DND-41 (cell line): ENCODE measurements around the gene AFF1.
A peak's percentile ranks its signal among the peaks of the same experiment; 100 is the strongest.
"Not testable (repeated sequence)": the region's sequence is repeated elsewhere in the genome, so short reads cannot be mapped to it uniquely, and the experiment has no call there.

Source experiments
- ATAC-seq: fragments of 200-7000 bp; cut with Tn5 transposase; 3 replicates; pipeline ENCODE4 v1.9.1; 2021; ENCODE audit warnings: low read depth; ENCODE audit not compliant: insufficient read depth
- DNase-seq: peaks from one replicate; pipeline ENCODE4 v3.0.0-alpha.2; 2020
- H2AFZ ChIP-seq: 2 replicates; pipeline ENCODE4 v1.6.0; 2012; ENCODE audit warnings: low read depth, low read length
- H3K27ac ChIP-seq: 2 replicates; pipeline ENCODE4 v1.5.1; 2012; ENCODE audit warnings: low read length, inconsistent platforms
- H3K27me3 ChIP-seq: fragments of 200-600 bp; sonication (generic); 2 replicates; pipeline ENCODE4 v1.6.0; 2012; ENCODE audit warnings: low read length, mild to moderate bottlenecking, inconsistent platforms; ENCODE audit not compliant: insufficient read depth, poor library complexity
- H3K36me3 ChIP-seq: 2 replicates; pipeline ENCODE4 v1.5.1; 2012; ENCODE audit warnings: low read length, inconsistent platforms; ENCODE audit not compliant: insufficient read depth
- H3K4me1 ChIP-seq: 2 replicates; pipeline ENCODE4 v1.5.1; 2012; ENCODE audit warnings: mild to moderate bottlenecking, low read length; ENCODE audit not compliant: insufficient read depth
- H3K4me2 ChIP-seq: 2 replicates; pipeline ENCODE4 v1.6.0; 2012; ENCODE audit warnings: mild to moderate bottlenecking, moderate library complexity, low read length, inconsistent platforms; ENCODE audit not compliant: insufficient read depth
- H3K4me3 ChIP-seq, 2 experiments: fragments of 200-600 bp in 1 of 2; shearing (Covaris generic) in 1 of 2; 2 replicates each; pipeline ENCODE4 v1.5.1; 2012 to 2016; ENCODE audit warnings: inconsistent platforms in 2 of 2, low read length in 2 of 2, mild to moderate bottlenecking in 2 of 2, low read depth in 1 of 2, moderate library complexity in 1 of 2
- H3K79me2 ChIP-seq: 2 replicates; pipeline ENCODE4 v1.6.0; 2012; ENCODE audit warnings: low read length, inconsistent platforms; ENCODE audit not compliant: insufficient read depth
- H3K9ac ChIP-seq: 2 replicates; pipeline ENCODE4 v1.6.0; 2012; ENCODE audit warnings: low read depth, mild to moderate bottlenecking, inconsistent platforms, low read length, moderate library complexity
- H3K9me3 ChIP-seq: 2 replicates; pipeline ENCODE4 v1.5.1; 2012; ENCODE audit warnings: low read length, moderate library complexity, mild to moderate bottlenecking, inconsistent platforms; ENCODE audit not compliant: insufficient read depth, severe bottlenecking
- H4K20me1 ChIP-seq: 2 replicates; pipeline ENCODE4 v1.6.0; 2012; ENCODE audit warnings: low read length; ENCODE audit not compliant: insufficient read depth
- EZH2 ChIP-seq: IDR thresholded peaks from 3 replicates; pipeline ENCODE4 v1.6.1; 2012; ENCODE audit warnings: borderline replicate concordance, low read depth, mild to moderate bottlenecking, moderate library complexity, low read length, inconsistent platforms; ENCODE audit not compliant: severe bottlenecking
- TF ChIP-seq, protein P1 (sequence below): IDR thresholded peaks from 2 replicates; pipeline ENCODE4 v1.5.1; 2012; ENCODE audit warnings: borderline replicate concordance, low read length, moderate library complexity, mild to moderate bottlenecking; ENCODE audit not compliant: poor library complexity, severe bottlenecking; ENCODE audit errors: extremely low read depth

AFF1 gene

DNA sequence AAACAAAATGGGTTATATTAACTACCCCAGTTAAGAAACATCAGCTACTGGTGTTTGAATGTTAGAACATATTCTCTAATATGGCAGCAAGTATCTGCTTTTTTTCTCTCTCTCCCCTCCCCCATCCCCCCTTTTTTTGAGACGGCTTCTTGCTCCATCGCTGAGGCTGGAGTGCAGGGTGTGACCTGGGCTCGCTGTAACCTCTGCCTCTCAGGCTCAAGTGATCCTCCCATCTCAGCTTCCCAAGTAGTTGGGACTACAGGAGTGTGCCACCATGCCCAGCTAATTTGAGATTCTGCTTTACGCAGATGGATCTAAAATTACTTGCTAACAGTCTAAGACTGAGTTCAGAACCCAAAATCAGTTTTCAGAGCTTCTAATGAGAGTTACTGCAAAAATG is 101.9 kb downstream of the AFF1 start:
- H3K36me3 ChIP-seq, result no peaks in the 10 kb centered on the region
- no peak overlapping the region for H3K27ac ChIP-seq
- no peak overlapping the region for H3K4me3 ChIP-seq
- H2AFZ ChIP-seq, result no peak overlapping the region
- peaks cover 84% of the 10 kb centered on the region for H4K20me1 ChIP-seq
- no peaks in the 10 kb centered on the region for H3K27me3 ChIP-seq
- peaks cover 14% of the 10 kb centered on the region; the same call in 1 of the 2 replicates for H3K4me1 ChIP-seq
- H3K79me2 ChIP-seq, result peaks cover 98% of the 10 kb centered on the region
- H3K9ac ChIP-seq, result no peak overlapping the region
- TF ChIP-seq, protein P1, sequence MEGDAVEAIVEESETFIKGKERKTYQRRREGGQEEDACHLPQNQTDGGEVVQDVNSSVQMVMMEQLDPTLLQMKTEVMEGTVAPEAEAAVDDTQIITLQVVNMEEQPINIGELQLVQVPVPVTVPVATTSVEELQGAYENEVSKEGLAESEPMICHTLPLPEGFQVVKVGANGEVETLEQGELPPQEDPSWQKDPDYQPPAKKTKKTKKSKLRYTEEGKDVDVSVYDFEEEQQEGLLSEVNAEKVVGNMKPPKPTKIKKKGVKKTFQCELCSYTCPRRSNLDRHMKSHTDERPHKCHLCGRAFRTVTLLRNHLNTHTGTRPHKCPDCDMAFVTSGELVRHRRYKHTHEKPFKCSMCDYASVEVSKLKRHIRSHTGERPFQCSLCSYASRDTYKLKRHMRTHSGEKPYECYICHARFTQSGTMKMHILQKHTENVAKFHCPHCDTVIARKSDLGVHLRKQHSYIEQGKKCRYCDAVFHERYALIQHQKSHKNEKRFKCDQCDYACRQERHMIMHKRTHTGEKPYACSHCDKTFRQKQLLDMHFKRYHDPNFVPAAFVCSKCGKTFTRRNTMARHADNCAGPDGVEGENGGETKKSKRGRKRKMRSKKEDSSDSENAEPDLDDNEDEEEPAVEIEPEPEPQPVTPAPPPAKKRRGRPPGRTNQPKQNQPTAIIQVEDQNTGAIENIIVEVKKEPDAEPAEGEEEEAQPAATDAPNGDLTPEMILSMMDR, result no peak
- TF ChIP-seq EZH2, result no peak
- ATAC-seq (no peak), DNase-seq (no peak)
- no peaks in the 10 kb centered on the region for H3K9me3 ChIP-seq
- H3K4me2 ChIP-seq, result no peak overlapping the region

DNA sequence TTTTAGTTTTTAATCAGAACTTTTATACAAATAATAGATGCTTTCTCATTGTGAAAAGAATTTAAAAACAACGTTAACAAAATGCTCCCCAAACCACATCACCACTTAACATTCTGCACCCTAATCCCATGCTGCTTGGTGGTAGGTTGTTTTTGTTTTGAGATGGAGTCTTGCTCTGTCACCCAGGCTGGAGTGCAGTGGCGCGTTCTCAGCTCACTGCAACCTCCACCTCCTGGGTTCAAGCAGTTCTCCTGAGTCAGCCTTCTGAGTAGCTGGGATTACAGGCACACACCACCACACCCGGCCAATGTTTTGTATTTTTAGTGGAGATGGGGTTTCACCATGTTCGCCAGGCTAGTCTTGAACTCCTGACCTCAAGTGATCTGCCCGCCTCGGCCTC is 102.4 kb downstream of the AFF1 start:
- H3K27me3 ChIP-seq, DNase-seq, ATAC-seq, H3K4me3 ChIP-seq, H3K9me3 ChIP-seq, H2AFZ ChIP-seq, H3K9ac ChIP-seq, H3K27ac ChIP-seq, H3K4me2 ChIP-seq, H3K36me3 ChIP-seq: not testable (repeated sequence)
- Histone ChIP-seq H3K79me2 (peaks cover 98% of the 10 kb centered on the region), H4K20me1 (peaks cover 81% of the 10 kb centered on the region), H3K4me1 (peaks cover 14% of the 10 kb centered on the region; the same call in 1 of the 2 replicates)

DNA sequence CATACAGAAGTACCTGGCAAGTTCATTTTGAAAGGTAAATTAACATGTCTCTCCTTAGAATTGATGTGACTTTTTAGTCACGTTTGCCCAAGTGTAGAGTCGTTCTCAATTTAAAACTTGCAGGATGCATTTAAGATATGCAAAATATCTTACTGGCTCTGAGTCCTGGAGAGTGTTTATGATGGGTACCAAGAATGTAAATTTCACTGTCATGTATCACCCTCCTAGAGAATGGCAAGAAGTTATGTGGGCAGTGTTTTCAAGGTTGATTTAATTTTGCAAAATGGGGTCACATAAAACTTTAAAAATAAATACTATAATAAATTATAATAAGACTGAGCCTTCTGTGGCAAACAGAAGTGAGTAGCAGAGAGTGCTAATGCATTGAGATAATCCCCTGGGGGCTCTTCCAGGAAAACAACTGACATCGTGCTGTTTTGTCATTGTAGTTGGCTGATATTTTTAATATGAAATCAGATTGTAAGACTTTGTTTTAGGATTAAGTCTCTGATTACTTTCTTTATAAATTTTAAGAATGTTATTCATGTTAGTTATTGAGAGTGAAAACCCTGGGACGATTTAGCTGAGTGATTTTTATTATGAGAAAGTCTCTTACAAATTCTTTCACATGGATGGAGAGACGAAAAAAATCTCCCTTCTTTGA is 103.0 kb downstream of the AFF1 start:
- H3K4me3 ChIP-seq, result no peak overlapping the region
- no peaks in the 10 kb centered on the region for H3K36me3 ChIP-seq
- ATAC-seq (no peak), DNase-seq (no peak)
- H3K4me1 ChIP-seq, result peaks cover 14% of the 10 kb centered on the region; the same call in 1 of the 2 replicates
- no peak overlapping the region for H3K9ac ChIP-seq
- peaks cover 79% of the 10 kb centered on the region for H4K20me1 ChIP-seq
- no peak for TF ChIP-seq EZH2
- TF ChIP-seq, protein P1, result no peak
- H3K79me2 ChIP-seq, result peaks cover 98% of the 10 kb centered on the region
- H3K4me2 ChIP-seq, result no peak overlapping the region
- no peaks in the 10 kb centered on the region for H3K9me3 ChIP-seq
- no peaks in the 10 kb centered on the region for H3K27me3 ChIP-seq
- no peak overlapping the region for H2AFZ ChIP-seq
- no peak overlapping the region for H3K27ac ChIP-seq

DNA sequence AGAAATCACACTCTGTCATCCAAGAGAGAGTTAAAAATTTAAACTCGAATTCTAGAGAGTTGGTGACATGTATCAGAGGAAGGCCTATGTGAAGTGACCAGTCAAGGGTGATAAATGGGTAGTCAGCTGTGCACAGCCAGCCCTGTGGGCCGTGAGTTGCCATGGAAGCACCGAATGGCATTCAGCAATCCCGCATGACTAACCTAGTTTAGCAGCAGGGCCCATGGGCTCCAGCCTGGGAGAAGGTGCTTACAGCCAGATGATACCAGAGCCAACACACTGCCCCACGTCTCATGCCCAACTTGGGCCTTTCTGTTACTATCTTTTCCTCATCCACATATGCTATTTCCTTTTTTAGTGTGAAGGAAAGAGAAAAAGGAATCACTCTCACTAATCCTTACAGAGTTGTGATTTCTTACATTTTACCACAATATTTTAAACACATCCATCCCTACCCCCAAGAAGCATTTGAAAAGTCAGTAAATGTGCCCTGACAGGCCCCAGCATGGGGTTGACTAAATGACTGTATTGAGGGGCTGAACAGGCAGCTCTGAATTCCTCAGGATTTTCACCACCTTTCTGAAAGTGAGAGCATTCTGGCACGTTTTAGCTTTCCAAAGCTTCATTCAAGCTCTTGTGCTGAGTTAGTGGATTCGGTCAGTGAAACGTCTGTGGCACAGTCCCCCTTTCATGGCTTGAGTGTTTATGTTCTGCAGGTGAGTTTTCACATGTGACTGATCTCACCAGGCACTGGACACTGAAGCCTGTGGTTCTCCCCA is 104.2 kb downstream of the AFF1 start:
- no peak for TF ChIP-seq EZH2
- TF ChIP-seq, protein P1, result no peak
- Histone ChIP-seq H3K4me3 (no peak overlapping the region), H3K79me2 (peaks cover 98% of the 10 kb centered on the region), H3K4me2 (no peak overlapping the region), H2AFZ (no peak overlapping the region), H3K9ac (no peak overlapping the region), H3K4me1 (peaks cover 11% of the 10 kb centered on the region; the same call in 1 of the 2 replicates), H3K27ac (peak overlapping the region; percentile 30), H3K36me3 (no peaks in the 10 kb centered on the region), H3K27me3 (no peaks in the 10 kb centered on the region), H4K20me1 (peaks cover 74% of the 10 kb centered on the region), H3K9me3 (no peaks in the 10 kb centered on the region)
- ATAC-seq (no peak), DNase-seq (no peak)
